ENCODE results near the gene EPOP. TPM values are rescaled to one million over a fixed set of nuclear protein-coding genes. Genes with fewer than 3 reads are reported as not detected.

The EPOP gene
- total and polyA plus RNA-seq, 4 donors, result 0.40 to 2.8 (median 2.2) TPM

- DNase-seq (peak in 1 of 3 donors; percentile 49), ATAC-seq (ENCODE audit: insufficient read depth, low FRiP score) (no peak)
- Histone ChIP-seq H3K9ac (ENCODE audit: insufficient read depth in 1 of 2, low read length in 2 of 2) (no peak overlapping the region), H3K4me3 (no peak overlapping the region), H3K9me3 (ENCODE audit: control insufficient read depth in 4 of 4, insufficient read depth in 3 of 4, low read length in 3 of 4) (no peaks in the 10 kb centered on the region), H3K4me1 (ENCODE audit: control insufficient read depth in 5 of 5, insufficient read depth in 5 of 5, low read length in 5 of 5) (peaks cover 0 to 6% (median 2%) of the 10 kb centered on the region in 5 donors), H3K27me3 (ENCODE audit: control insufficient read depth in 3 of 3, insufficient read depth in 3 of 3, low read length in 2 of 3) (peaks cover 0 to 2% (median 0%) of the 10 kb centered on the region in 3 donors), H3K36me3 (ENCODE audit: control insufficient read depth in 4 of 4, insufficient read depth in 4 of 4, low read length in 4 of 4) (no peaks in the 10 kb centered on the region), H3K27ac (ENCODE audit: low read depth in 1 of 2, low read length in 1 of 2) (no peak overlapping the region)
- 65 to 75% methylated on average over 16 of the region's 16 CpGs for WGBS, 2 donors
- no peak for TF ChIP-seq CTCF (IDR thresholded peaks at IDR 0.05; ENCODE audit: control extremely low read depth, extremely low read depth)
Measured at GRCh38 chr17:38660097-38661025, 14.4 kb downstream of the EPOP start.

- WGBS, 2 donors, result 86 to 89% methylated on average over 7 of the region's 7 CpGs
- no peak for ATAC-seq (ENCODE audit: insufficient read depth, low FRiP score)
- TF ChIP-seq CTCF (IDR thresholded peaks at IDR 0.05; ENCODE audit: control extremely low read depth, extremely low read depth), result no peak
Measured at GRCh38 chr17:38659415-38659814, 15.3 kb downstream of the EPOP start.

GRCh38 chr17:38658741-38659345 is 15.9 kb downstream of the EPOP start:
- TF ChIP-seq CTCF (IDR thresholded peaks at IDR 0.05; ENCODE audit: control extremely low read depth, extremely low read depth), result no peak
- H3K4me1 ChIP-seq (ENCODE audit: control insufficient read depth in 5 of 5, insufficient read depth in 5 of 5, low read length in 5 of 5), result peaks cover 0 to 6% (median 2%) of the 10 kb centered on the region in 5 donors
- H3K36me3 ChIP-seq (ENCODE audit: control insufficient read depth in 4 of 4, insufficient read depth in 4 of 4, low read length in 4 of 4), result no peaks in the 10 kb centered on the region
- H3K9me3 ChIP-seq (ENCODE audit: control insufficient read depth in 4 of 4, insufficient read depth in 3 of 4, low read length in 3 of 4), result no peaks in the 10 kb centered on the region
- no peak overlapping the region for H3K27ac ChIP-seq (ENCODE audit: low read depth in 1 of 2, low read length in 1 of 2)
- DNase-seq (no peak), ATAC-seq (ENCODE audit: insufficient read depth, low FRiP score) (no peak)
- WGBS, 2 donors, result 11 to 30% methylated on average over 13 of the region's 13 CpGs
- peaks cover 0 to 7% (median 2%) of the 10 kb centered on the region in 3 donors for H3K27me3 ChIP-seq (ENCODE audit: control insufficient read depth in 3 of 3, insufficient read depth in 3 of 3, low read length in 2 of 3)
- H3K4me3 ChIP-seq, result no peak overlapping the region
- no peak overlapping the region for H3K9ac ChIP-seq (ENCODE audit: insufficient read depth in 1 of 2, low read length in 2 of 2)

More at GRCh38 chr17:38659415-38659814, 15.3 kb downstream of the EPOP start:
- Histone ChIP-seq H3K4me3 (no peak overlapping the region), H3K36me3 (ENCODE audit: control insufficient read depth in 4 of 4, insufficient read depth in 4 of 4, low read length in 4 of 4) (no peaks in the 10 kb centered on the region), H3K9me3 (ENCODE audit: control insufficient read depth in 4 of 4, insufficient read depth in 3 of 4, low read length in 3 of 4) (no peaks in the 10 kb centered on the region), H3K27me3 (ENCODE audit: control insufficient read depth in 3 of 3, insufficient read depth in 3 of 3, low read length in 2 of 3) (peaks cover 0 to 6% (median 2%) of the 10 kb centered on the region in 3 donors), H3K9ac (ENCODE audit: insufficient read depth in 1 of 2, low read length in 2 of 2) (no peak overlapping the region), H3K4me1 (ENCODE audit: control insufficient read depth in 5 of 5, insufficient read depth in 5 of 5, low read length in 5 of 5) (peaks cover 0 to 6% (median 2%) of the 10 kb centered on the region in 5 donors), H3K27ac (ENCODE audit: low read depth in 1 of 2, low read length in 1 of 2) (no peak overlapping the region)
- no peak for DNase-seq

Measured in lung (tissue), 12 donors.